ENCODE results near the gene GCK.

GCK gene

DNA sequence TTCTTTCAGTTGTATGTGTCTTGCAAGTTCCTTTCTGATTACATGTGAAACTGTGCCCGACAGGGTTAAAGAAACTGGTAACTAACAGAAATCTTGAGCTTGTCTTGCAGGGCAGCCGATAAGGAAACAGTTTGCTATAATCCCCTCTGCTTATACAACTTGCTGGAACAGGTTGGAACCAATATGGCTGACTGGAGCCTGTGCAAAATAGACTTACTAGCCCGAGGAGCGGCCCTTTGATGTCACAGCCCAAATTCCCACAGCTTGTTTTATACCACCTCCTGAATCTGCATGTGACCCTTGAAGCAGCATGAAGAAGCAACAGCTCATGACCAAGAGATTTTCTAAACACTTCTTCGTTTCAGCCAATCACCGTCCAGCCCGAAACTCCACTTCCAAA lies 8.2 kb upstream of the GCK start:
- Histone ChIP-seq H2BK15ac (replicated peaks; ENCODE audit: low read depth) (no peak overlapping the region), H3K56ac (ENCODE audit: low read length) (no peak overlapping the region), H4K8ac (ENCODE audit: low read depth, low read length) (no peak overlapping the region), H2BK5ac (ENCODE audit: low read length) (no peak overlapping the region), H3K79me1 (ENCODE audit: low read length) (peaks cover 3% of the 10 kb centered on the region), H3K27ac (ENCODE audit: low read depth, low read length) (no peak overlapping the region), H3K27me3 (ENCODE audit: insufficient read depth, low read length, poor library complexity) (no peaks in the 10 kb centered on the region), H4K5ac (ENCODE audit: low read length) (no peak overlapping the region), H3K18ac (ENCODE audit: low read length) (no peak overlapping the region), H3K4me2 (ENCODE audit: low read length) (no peak overlapping the region), H3K9ac (ENCODE audit: low read length) (no peak overlapping the region), H3K79me2 (ENCODE audit: control insufficient read depth, insufficient read depth, low read length) (peaks cover 14% of the 10 kb centered on the region), H3K4ac (ENCODE audit: low read depth, low read length) (no peak overlapping the region), H3K23ac (ENCODE audit: low read length) (no peak overlapping the region), H3K4me3 (ENCODE audit: low read length) (no peak overlapping the region), H2AK5ac (ENCODE audit: low read length) (no peak overlapping the region), H2BK120ac (ENCODE audit: low read depth, low read length) (no peak overlapping the region), H3K36me3 (ENCODE audit: control insufficient read depth, insufficient read depth, low read length) (no peaks in the 10 kb centered on the region), H3K4me1 (ENCODE audit: control insufficient read depth, low read depth, low read length) (no peaks in the 10 kb centered on the region)
- no peak for DNase-seq
- WGBS (ENCODE audit: extremely low coverage, insufficient coverage, low lambda C conversion rate), result no CpG with 5 or more reads among the region's 7 CpGs

DNA sequence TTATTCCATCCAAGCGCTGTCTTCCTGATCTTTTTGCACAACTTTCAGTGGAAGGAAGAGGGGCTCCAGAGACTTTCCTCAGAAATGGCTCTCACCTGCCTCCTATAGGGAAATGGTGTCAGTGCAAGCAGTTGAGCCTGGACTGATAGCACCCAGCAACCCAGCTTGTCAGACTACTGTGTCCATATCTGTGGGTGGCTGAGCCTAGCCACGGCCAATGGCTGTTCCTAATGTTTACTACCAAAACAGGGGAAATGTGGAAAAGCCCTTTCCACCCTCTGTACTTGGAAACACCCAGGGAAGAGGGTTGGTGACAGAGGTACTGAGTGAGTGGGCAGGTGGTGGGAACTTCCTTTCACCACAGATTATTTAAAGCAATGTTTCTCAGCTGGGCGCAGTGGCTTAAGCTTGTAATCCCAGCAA lies 7.2 kb upstream of the GCK start:
- H3K4me2 ChIP-seq (ENCODE audit: low read length), result no peak overlapping the region
- no peak overlapping the region for H3K56ac ChIP-seq (ENCODE audit: low read length)
- WGBS (ENCODE audit: extremely low coverage, insufficient coverage, low lambda C conversion rate), result no CpG with 5 or more reads among the region's 3 CpGs
- H2BK120ac ChIP-seq (ENCODE audit: low read depth, low read length), result no peak overlapping the region
- peaks cover 4% of the 10 kb centered on the region for H3K79me2 ChIP-seq (ENCODE audit: control insufficient read depth, insufficient read depth, low read length)
- no peak overlapping the region for H4K8ac ChIP-seq (ENCODE audit: low read depth, low read length)
- H3K4me1 ChIP-seq (ENCODE audit: control insufficient read depth, low read depth, low read length), result no peaks in the 10 kb centered on the region
- H4K5ac ChIP-seq (ENCODE audit: low read length), result no peak overlapping the region
- H3K36me3 ChIP-seq (ENCODE audit: control insufficient read depth, insufficient read depth, low read length), result no peaks in the 10 kb centered on the region
- H3K9ac ChIP-seq (ENCODE audit: low read length), result no peak overlapping the region
- H2BK5ac ChIP-seq (ENCODE audit: low read length), result no peak overlapping the region
- H3K27me3 ChIP-seq (ENCODE audit: insufficient read depth, low read length, poor library complexity), result no peaks in the 10 kb centered on the region
- H3K79me1 ChIP-seq (ENCODE audit: low read length), result no peaks in the 10 kb centered on the region
- no peak overlapping the region for H3K23ac ChIP-seq (ENCODE audit: low read length)
- H3K27ac ChIP-seq (ENCODE audit: low read depth, low read length), result no peak overlapping the region
- H3K18ac ChIP-seq (ENCODE audit: low read length), result no peak overlapping the region
- no peak overlapping the region for H2AK5ac ChIP-seq (ENCODE audit: low read length)
- H2BK15ac ChIP-seq (replicated peaks; ENCODE audit: low read depth), result no peak overlapping the region
- peak; percentile 59 for DNase-seq
- H3K4ac ChIP-seq (ENCODE audit: low read depth, low read length), result no peak overlapping the region
- no peak overlapping the region for H3K4me3 ChIP-seq (ENCODE audit: low read length)

DNA sequence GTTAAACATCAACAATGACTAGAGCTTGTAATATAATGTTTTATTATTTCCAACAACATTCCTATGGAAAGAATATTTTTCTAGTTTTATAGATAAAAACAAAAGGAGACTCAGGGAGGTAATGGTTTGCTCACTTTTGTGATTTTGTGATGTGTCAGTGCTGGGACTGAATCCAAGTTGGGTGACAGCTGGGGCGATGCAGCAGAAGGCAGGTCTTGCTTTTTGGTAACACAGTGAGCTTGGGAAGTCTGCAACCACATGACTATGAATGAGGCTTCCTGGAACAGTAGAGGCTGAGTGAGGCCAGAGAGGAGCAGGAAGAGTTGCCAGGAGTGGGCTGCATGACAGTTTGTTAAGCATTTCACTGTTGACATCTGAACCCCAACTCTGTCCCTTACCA lies 6.7 kb upstream of the GCK start:
- H2BK15ac ChIP-seq (replicated peaks; ENCODE audit: low read depth), result no peak overlapping the region
- no peak overlapping the region for H2BK5ac ChIP-seq (ENCODE audit: low read length)
- no peaks in the 10 kb centered on the region for H3K4me1 ChIP-seq (ENCODE audit: control insufficient read depth, low read depth, low read length)
- no peak overlapping the region for H3K23ac ChIP-seq (ENCODE audit: low read length)
- H3K36me3 ChIP-seq (ENCODE audit: control insufficient read depth, insufficient read depth, low read length), result no peaks in the 10 kb centered on the region
- no peaks in the 10 kb centered on the region for H3K27me3 ChIP-seq (ENCODE audit: insufficient read depth, low read length, poor library complexity)
- no peak overlapping the region for H2AK5ac ChIP-seq (ENCODE audit: low read length)
- H3K79me1 ChIP-seq (ENCODE audit: low read length), result no peaks in the 10 kb centered on the region
- H3K9ac ChIP-seq (ENCODE audit: low read length), result no peak overlapping the region
- no peak overlapping the region for H3K56ac ChIP-seq (ENCODE audit: low read length)
- H4K5ac ChIP-seq (ENCODE audit: low read length), result no peak overlapping the region
- no peak for DNase-seq
- H3K4me3 ChIP-seq (ENCODE audit: low read length), result no peak overlapping the region
- WGBS (ENCODE audit: extremely low coverage, insufficient coverage, low lambda C conversion rate), result no CpG with 5 or more reads among the region's 1 CpG
- no peak overlapping the region for H2BK120ac ChIP-seq (ENCODE audit: low read depth, low read length)
- H3K4me2 ChIP-seq (ENCODE audit: low read length), result no peak overlapping the region
- H3K79me2 ChIP-seq (ENCODE audit: control insufficient read depth, insufficient read depth, low read length), result peaks cover under 1% of the 10 kb centered on the region
- no peak overlapping the region for H4K8ac ChIP-seq (ENCODE audit: low read depth, low read length)
- H3K4ac ChIP-seq (ENCODE audit: low read depth, low read length), result no peak overlapping the region
- no peak overlapping the region for H3K27ac ChIP-seq (ENCODE audit: low read depth, low read length)
- no peak overlapping the region for H3K18ac ChIP-seq (ENCODE audit: low read length)

DNA sequence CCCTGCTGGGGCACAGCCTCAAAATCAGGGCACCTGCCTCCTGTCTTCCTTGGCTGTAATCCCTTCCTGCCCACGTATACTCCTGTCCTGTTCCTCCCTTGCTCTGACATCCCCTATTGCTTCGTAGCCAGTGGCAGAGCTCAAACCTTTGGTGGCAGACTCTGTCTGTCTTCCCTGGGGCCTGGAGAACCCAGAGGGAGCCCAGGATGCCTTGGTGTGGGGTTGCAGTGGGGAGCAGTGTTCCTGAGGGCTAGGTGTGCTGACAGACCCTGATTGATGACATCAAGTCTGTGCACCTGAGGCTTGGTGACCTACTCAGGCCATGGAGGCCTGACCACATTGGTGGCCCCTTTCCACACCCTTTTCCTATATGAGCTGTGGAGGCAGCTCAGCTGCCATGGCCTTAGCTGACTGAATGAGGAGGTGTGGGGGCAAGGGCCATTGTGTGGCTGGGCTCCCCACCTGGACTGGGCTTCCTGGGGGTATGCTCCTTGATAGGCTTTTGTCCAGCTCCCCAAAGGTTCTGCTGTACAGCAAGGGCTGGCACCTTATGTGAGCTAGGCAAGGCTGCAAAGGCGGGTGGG lies 5.4 kb upstream of the GCK start:
- no peak overlapping the region for H3K18ac ChIP-seq (ENCODE audit: low read length)
- no peak overlapping the region for H2BK15ac ChIP-seq (replicated peaks; ENCODE audit: low read depth)

DNA sequence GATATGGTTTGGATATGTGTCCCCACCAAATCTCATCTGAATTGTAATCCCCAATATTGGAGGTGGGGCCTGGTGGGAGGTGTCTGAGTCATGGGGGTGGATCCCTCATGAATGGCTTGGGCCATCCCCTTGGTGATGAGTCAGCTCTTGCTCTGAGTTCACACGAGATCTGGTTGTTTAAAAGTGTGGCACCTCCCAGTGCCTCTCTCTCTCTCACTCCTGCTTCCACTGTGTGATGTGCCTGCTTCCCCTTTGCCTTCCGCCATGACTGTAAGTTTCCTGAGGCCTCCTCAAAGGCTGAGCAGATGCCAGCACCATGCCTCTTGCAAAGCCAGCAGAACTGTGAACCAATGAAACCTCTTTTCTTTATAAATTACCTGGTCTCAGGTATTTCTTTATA lies 4.8 kb upstream of the GCK start:
- no peak overlapping the region for H3K4me3 ChIP-seq (ENCODE audit: low read length)
- no peak overlapping the region for H2BK15ac ChIP-seq (replicated peaks; ENCODE audit: low read depth)
- no peaks in the 10 kb centered on the region for H3K36me3 ChIP-seq (ENCODE audit: control insufficient read depth, insufficient read depth, low read length)
- H3K23ac ChIP-seq (ENCODE audit: low read length), result no peak overlapping the region
- H3K18ac ChIP-seq (ENCODE audit: low read length), result no peak overlapping the region
- no peak overlapping the region for H3K27ac ChIP-seq (ENCODE audit: low read depth, low read length)
- WGBS (ENCODE audit: extremely low coverage, insufficient coverage, low lambda C conversion rate), result no CpG with 5 or more reads among the region's 2 CpGs
- H3K79me1 ChIP-seq (ENCODE audit: low read length), result no peaks in the 10 kb centered on the region
- no peak overlapping the region for H3K4me2 ChIP-seq (ENCODE audit: low read length)
- H3K56ac ChIP-seq (ENCODE audit: low read length), result no peak overlapping the region
- H3K9ac ChIP-seq (ENCODE audit: low read length), result no peak overlapping the region
- no peaks in the 10 kb centered on the region for H3K4me1 ChIP-seq (ENCODE audit: control insufficient read depth, low read depth, low read length)
- H2AK5ac ChIP-seq (ENCODE audit: low read length), result no peak overlapping the region
- H2BK5ac ChIP-seq (ENCODE audit: low read length), result no peak overlapping the region
- DNase-seq, result peak; percentile 37
- no peaks in the 10 kb centered on the region for H3K79me2 ChIP-seq (ENCODE audit: control insufficient read depth, insufficient read depth, low read length)
- no peak overlapping the region for H2BK120ac ChIP-seq (ENCODE audit: low read depth, low read length)
- no peak overlapping the region for H4K5ac ChIP-seq (ENCODE audit: low read length)
- no peak overlapping the region for H4K8ac ChIP-seq (ENCODE audit: low read depth, low read length)
- H3K27me3 ChIP-seq (ENCODE audit: insufficient read depth, low read length, poor library complexity), result no peaks in the 10 kb centered on the region
- H3K4ac ChIP-seq (ENCODE audit: low read depth, low read length), result no peak overlapping the region

More for the DNA sequence above, 5.4 kb upstream of the GCK start:
- Histone ChIP-seq H3K27me3 (ENCODE audit: insufficient read depth, low read length, poor library complexity) (no peaks in the 10 kb centered on the region), H3K4me2 (ENCODE audit: low read length) (no peak overlapping the region), H3K79me1 (ENCODE audit: low read length) (no peaks in the 10 kb centered on the region), H3K4ac (ENCODE audit: low read depth, low read length) (no peak overlapping the region), H2BK5ac (ENCODE audit: low read length) (no peak overlapping the region), H3K79me2 (ENCODE audit: control insufficient read depth, insufficient read depth, low read length) (no peaks in the 10 kb centered on the region), H2BK120ac (ENCODE audit: low read depth, low read length) (no peak overlapping the region), H3K23ac (ENCODE audit: low read length) (no peak overlapping the region), H3K56ac (ENCODE audit: low read length) (no peak overlapping the region), H4K8ac (ENCODE audit: low read depth, low read length) (no peak overlapping the region), H4K5ac (ENCODE audit: low read length) (no peak overlapping the region), H3K9ac (ENCODE audit: low read length) (no peak overlapping the region), H2AK5ac (ENCODE audit: low read length) (no peak overlapping the region), H3K4me3 (ENCODE audit: low read length) (no peak overlapping the region), H3K4me1 (ENCODE audit: control insufficient read depth, low read depth, low read length) (no peaks in the 10 kb centered on the region), H3K27ac (ENCODE audit: low read depth, low read length) (no peak overlapping the region), H3K36me3 (ENCODE audit: control insufficient read depth, insufficient read depth, low read length) (no peaks in the 10 kb centered on the region)
- no CpG with 5 or more reads among the region's 3 CpGs for WGBS (ENCODE audit: extremely low coverage, insufficient coverage, low lambda C conversion rate)
- DNase-seq, result no peak

Measured in mesendoderm (in vitro differentiated cells).